Activated CD4-positive, alpha-beta T cell treated with anti-CD3 and anti-CD28 coated beads, Interleukin-2, amount 50 U/mL, for 16 hours (primary cell): ENCODE data around the gene CDPF1.
"Not testable (repeated sequence)": the region's sequence is repeated elsewhere in the genome, so short reads cannot be mapped to it uniquely, and the experiment has no call there.

Experiments used
- DNase-seq: peaks from one replicate; pipeline ENCODE4 v3.0.0-alpha.2; 2020

The CDPF1 gene

DNA sequence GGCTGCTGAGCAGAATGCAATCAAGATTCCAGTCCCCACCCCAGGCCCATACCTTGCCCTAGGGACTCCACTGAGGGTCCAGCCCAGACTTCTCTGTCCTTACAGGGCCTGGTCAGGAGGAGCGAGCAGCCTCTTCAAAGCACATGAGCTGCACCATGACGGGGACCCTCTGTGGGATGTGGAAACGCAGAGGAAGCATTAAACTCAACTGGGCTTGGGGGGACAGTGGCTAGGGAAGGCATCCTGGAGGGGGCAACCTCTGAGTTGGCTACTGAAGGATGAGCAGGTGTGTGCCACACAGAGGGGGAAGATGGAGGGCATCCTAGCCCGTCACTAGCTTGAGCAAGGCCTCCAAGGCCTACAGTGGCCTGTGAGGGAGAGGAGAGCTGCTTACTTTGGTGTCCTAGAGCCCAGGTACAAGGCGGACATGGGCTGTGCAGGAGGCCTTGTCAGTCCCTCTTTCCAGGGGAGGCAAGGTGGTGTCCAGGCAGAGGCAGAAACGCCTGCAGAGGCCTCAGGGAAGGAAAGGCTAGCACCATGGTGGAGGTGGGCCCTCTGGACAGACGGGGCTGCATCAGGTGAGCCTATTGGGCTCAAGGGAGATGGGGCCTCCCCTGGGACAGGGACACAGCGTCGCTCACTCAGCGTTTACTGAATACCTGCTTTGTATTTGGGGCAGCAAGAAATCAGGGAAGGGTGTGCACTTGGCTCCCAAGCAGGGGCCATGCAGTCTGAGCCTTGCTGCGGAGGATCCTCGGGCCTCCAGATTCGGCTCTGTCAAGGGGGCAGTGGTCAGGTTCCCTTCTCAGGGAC is 32.0 kb upstream of the CDPF1 start:
- no peak for DNase-seq

DNA sequence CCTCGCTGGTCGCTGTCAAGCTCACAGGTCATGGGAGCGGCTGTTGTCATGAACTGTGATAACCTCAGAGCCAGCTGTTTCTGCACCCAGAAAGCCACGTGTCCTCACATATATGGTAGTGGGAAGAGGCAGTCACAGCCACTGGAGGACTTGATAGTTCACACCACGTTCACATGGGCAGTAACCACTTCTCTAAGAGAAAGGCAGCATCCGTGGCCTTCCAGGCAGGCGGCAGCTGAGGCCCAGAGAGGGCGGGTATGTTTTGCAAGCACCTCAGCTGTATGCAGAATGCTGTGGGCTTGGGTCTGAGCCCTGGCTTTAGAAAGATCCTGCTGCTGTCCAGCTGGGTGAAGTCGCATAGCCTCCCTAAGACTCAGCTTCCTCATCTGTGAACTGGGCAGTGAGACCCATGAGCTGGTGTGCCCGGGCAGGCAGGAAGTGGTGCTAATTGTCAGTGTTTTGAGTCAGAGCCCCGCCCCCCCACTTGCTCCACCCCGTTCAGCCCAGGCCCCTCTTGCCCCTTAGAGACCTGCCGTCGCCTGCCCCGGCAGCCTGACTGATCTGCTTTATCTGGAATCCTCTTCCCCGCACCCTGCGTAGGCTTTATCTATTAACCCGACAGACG is 31.0 kb upstream of the CDPF1 start:
- DNase-seq: no peak

DNA sequence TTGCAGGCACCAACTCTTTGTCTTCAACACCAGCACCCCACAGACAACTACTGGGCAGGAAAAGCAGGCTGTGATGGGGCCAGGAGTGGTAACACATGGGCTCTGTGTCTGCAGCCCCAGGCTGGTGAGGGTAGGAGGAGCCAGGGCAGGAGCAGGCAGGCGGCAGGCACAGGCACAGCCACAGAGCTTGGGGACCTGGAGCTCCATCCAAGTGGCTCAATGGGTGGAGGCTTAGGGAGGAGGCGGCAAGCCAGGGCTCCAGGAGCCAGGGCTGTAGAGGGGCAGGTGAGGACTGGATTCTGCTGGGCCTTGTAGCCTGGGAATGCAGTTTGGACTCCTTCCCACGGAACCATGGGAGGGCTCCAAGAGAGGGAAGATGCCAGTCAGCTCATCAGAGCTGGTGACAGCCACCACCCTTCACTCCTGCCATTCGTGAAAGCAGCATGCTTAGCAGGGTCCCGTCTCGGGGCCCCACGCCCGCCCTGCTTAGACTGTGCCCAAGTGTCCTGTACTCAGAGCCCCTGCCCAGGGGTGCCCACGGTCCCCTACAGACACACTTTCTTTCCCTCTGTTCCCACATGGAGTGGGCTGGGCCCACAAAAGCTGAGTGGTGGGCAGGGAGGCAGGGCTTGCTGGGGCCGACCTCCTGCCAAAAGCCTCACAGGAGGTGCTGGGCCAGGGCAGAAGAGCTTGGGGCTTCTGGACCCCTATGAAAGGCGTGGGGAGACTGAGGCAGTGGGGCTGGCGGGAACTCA is 30.1 kb upstream of the CDPF1 start:
- DNase-seq: no peak

DNA sequence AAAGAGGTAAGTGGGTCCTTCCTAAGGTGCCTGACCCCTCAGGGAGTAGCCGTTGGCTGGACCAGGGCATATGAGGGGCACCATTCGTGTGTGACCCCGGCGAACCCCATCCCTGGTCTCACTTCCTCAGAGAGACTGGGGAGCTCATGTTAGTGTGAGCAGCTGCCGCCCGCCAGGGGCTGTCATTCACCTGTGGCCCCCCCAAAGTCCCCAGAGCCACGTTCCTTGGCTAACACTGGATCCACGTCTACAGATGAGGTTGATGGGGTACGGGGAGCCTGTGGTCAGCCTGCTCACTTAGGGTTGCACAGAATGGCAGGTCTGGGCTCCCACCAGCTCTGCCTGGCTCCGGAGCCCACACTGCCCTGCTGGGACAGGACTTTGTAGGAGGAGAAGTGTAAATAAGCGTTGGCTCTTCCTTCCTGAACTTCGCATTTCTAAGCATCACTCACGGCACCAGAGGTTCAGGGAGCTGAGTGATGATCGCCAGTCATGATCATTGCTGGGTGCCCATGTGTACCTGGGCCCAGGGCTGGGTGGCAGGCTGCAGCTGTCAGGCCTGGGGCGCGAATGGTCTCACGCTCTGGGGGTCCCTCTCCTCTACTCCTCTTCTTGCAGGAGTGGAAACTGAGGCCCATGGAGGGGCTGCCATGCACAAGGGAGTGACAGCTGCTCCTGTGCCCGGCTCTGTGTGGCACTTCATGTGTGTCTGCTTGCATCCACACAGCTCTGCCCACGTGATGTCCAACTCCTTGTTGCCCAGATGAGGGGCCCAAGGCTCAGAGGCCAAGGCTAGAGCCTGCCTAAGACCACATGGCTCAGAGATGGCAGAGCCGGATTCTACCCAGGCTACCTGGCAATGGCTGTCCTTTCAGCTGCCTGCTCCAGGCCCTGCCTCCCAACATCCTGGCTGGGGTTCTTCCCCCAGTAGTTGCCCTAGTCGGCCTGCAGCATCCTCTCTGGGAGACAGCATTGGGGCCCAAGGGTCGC is 28.9 kb upstream of the CDPF1 start:
- DNase-seq: no peak

DNA sequence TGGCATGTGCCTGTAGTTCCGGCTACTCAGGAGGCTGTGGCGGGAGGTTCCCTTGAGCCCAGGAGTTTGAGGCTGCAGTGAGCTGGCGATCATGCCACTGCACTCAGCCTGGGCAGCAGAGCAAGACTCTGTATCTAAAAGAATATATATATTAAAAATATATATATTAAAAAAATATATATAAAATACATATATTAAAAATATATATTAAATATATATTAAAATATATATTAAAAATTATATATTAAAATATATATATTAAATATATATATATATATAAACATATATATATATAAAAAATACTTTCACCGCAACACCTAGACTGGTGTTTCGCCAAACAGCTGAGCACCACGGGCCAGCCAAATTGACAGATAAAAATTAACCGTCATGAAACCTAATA is 26.5 kb upstream of the CDPF1 start:
- no peak for DNase-seq

DNA sequence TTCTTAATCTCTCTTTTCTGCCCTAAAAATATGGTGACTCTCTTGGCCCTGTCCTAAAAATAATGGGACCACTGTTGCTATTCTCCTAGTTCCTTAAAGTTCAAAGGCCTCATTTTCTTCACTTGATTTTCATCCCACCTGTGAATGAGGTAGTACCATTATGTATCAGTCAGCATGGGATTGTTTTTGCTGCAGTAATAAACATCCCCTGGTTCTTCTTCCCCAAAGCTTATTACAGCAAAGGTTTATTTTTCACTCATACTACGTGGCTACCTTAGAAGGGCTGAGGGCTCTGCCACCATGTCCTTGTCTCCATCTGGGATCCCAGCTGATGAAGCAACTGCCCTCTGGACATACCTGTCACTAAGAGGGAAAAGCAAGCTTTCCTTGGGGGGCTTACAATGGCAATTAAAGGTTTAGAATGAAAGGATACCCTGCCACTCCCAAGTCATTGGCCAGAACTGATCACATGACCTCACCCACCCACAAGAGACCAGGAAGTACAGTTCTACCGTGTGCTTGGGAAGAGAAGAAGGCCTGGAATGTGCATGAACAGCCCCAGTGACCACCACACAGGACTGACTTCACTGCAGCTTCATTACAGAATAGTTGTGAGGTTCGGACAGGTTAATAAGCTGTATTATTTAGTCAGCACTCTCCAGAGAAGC is 25.5 kb upstream of the CDPF1 start:
- no peak for DNase-seq

DNA sequence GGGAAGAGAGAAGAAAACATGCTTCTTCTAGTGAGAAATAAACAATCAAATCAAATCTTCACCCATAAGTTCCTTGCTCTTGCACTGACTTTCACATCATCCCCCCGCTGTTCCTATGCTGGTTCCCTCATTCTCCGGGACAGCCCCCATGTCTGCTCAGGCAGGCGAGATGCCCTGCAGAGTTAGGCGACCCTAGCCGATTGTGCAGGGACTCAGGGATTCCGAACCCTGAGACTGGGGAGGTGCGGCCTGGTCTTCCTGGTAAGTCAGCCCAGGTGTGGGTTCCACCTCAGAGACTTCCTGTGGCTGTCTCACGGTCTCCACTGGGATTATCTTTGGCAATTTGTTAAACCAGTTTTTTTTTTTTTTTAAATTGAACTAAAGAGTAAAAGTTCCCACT is 24.3 kb upstream of the CDPF1 start:
- DNase-seq: no peak

DNA sequence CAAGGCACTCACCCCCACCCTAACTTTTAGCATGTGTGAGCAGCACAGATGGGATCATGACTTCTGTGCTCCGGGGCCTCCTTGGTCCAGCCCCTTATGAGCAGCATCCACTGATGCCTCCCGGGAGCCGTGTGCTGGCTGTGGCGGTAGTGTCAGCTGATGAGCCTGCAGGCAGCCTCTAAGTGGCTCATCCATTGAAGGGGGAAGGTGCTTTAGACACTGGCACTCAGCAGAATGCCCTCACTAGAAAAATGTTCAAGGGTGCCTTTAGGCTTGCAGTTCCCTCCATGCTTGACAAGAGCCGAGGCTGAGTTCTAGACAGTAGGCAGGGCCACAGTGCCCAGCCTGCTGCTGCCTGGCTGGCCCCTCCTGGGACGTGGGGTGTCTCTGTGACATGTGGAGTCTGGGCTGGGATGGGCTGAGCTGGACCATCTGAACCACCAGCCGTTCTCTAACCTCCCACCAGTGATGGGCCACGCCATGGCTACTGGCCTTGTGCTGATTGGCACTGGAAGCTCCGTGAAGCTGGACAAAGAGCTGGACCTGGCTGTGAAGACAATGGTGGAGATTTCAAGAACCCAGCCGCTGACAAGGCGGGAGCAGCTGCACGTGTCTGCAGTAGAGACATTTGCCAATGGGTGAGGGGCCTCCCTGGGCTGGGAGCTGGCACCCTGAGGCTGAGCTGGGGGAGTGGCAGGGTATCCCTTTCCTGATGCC is 23.5 kb upstream of the CDPF1 start:
- DNase-seq: no peak

DNA sequence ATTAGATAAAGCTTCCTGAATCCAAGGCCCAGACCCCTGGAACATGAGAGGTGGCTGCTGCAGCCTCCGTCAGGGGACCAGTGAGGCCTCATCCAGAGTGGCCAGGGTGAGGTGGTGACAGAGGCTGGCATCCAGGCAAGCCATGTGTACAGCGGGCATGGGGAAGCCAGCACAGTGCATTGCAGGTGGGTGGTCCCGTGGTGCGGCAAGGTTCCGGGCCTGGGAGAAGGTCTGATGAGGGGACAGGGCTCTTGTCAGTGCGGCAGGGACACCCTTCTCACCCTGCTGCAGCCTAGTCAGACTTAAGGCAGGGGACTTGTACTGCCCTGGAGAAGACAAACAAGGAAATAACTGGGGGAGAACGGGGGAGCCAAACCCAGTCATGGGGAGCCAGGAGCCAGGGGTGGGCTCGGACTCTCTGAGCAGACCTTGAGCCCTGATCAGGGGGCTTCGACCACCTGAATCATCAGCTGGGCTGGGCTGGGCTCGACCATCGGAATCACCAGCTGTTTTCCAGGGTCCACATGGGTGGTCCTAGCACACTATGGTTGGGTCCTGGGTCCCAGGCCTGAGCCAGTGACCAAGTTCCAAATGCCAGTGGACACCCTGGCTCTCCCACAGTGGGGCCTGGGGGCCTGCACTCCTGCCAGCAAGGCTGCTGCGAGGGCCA is 22.8 kb upstream of the CDPF1 start:
- no peak for DNase-seq

DNA sequence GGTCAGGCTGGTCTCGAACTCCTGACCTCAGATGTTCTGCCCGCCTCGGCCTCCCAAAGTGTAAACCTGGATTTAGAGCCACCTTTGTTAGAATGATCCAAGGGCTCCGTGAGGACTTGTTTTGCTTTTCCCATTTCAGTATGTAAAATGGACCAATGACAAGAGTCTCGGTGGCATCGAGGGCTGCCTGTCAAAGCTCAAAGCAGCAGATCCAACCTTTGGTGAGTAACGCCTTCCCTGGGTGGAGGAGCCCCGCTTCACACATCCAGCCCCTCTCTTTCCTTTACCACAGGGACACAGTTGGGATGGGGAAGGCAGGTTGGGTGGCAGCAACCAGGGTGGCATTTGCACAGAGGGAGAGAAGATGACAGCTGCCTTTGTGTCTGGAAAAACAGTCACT is 22.1 kb upstream of the CDPF1 start:
- DNase-seq: no peak

DNA sequence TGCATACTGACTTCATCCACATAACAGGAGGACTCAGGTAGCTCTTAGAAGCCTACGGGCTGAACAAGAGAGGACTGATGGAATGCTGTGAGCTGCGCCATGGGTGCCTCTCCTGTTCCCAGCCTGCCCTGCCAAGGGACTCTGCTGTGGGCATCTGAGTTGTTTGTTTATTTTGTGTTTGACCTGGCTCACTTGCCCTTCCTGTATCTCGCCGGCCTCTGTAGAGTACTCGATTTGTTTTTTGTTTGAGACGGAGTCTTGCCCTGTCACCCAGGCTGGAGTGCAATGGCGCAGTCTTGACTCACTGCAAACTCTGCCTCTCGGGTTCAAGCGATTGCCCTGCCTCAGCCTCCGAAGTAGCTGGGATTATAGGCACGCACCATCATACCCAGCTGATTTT is 19.5 kb upstream of the CDPF1 start:
- no peak for DNase-seq

DNA sequence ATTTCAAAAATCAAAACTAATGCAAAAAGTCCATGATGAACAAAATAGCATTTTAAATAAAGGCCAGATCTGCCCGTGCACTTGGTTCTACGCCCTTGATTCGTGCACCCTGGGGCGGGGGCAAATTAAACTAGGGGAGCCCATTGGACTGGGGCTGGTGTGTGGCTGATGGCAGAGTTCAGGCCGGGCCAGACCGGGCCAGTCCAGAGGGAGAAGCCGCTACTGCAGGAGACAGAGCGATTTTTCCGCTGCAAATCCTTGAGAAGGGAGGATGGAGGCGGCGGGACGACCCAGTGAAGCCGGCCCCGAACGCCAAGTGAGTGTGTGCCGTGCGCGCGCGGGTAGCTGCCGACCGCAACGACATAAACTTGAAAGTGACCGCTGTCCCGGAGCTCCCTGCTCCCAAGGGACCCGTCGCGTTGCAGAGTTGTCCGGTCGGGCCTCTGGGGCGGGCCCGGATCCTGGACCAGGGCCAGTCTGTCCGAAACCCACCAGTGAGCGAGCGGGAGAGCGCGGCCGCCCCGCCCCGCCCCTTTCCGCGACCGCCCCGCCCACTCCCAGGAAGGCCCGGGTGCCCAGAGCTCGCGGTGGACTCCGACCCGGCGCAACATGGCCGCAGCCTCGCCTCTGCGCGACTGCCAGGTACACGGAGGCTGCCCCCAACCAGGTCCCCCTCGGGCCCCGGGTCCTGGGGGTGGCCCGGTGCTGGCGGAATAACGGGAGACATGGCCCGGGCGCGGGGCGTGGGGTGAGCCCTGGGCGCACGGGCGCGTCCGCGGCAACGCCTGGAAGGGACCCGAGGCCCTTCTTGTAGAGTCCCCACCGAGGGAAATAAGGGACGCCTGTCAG is 17.6 kb upstream of the CDPF1 start, which contains the start of gene TTC38:
Gene TTC38 (plus strand): TSS at position 578 of the 849 bp plus-strand sequence. CDS start 32 bp downstream, at position 610.
- peak; percentile 47 for DNase-seq

DNA sequence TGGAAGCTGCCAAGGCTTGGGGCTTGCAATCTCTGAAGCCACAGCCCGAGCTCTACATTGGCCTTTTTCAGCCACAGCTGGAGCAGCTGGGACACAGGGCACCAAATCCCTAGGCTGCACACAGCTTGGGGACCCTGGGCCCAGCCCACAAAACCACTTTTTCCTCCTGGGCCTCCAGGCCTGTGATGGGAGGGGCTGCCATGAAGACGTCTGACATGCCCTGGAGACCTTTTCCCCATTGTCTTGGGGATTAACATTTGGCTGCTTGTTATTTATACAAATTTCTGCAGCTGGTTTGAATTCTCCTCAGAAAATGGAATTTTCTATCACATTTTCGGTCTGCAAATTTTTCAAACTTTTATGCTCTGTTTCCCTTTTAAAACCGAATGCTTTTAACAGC is 15.5 kb upstream of the CDPF1 start:
- not testable (repeated sequence) for DNase-seq

DNA sequence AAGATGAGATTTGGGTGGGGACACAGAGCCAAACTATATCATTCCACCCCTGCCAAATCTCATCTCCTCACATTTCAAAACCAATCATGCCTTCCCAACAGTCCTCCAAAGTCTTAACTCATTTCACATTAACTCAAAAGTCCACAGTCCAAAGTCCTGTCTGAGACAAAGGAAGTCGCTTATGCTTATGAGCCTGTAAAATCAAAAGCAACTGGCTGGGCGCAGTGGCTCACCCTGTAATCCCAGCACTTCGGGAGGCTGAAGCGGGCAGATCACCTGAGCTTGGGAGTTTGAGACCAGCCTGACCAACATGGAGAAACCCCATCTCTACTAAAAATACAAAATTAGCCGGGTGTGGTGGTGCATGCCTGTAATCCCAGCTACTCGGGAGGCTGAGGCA is 14.4 kb upstream of the CDPF1 start:
- DNase-seq: not testable (repeated sequence)

DNA sequence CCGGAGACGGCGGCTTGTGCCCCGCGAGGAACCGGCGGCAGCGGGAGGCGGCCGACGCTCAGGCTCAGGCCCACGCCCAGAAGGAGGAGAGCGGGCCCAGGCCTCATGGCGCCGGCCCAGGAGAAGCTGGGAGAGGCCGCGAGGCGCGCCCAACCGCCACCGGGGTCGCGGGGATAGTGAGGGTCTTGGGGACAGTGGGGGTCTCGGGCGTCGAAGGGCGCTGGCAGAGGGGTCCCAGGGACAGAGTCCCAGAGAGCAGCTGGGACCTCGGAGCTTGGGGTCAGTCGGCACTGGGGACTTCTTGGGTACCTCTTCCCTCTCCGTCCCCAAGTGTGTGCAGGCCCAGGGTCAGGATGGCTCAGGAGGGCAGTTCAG is 13.1 kb upstream of the CDPF1 start, which contains the start of gene PKDREJ:
Gene PKDREJ (minus strand): TSS at position 128 of the 375 bp plus-strand sequence. CDS start 21 bp downstream, at position 107.
- no peak for DNase-seq

DNA sequence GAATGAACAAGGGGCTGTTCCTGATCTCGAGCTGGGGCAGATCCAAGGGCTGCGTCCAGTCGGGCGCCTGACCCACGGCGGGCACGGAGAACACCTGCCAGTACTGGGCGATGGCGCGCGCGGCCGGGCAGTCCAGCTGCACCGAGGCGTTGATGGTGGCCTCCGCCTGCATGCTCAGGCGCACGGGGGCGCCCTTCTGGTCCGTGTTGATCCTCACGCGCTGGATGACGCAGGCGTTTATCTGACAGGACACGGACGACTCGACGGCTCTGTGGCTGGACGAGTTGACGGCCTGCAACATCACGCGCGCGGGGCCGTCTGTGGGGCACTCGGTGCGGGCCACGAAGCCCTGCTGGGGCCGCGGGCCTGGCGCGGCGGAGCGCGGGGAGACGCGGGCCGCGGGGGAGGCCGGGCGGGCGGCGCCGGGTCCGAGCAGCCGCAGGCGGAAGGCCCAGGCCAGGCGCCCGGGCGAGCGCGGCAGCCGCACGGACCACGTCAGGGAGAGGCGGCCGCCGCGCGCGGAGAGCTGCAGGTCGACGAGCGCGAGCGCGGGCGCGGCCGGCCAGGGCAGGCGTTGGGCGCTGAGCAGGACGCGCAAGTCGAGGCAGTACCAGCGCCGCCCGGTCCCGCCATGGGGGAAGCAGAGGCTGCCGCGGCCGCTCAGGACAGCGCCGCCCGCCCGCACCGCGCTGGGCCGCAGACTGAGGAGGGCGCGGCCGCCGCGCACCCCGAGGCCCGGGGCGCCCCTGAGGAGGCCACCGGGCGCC is 12.5 kb upstream of the CDPF1 start:
- DNase-seq: no peak

DNA sequence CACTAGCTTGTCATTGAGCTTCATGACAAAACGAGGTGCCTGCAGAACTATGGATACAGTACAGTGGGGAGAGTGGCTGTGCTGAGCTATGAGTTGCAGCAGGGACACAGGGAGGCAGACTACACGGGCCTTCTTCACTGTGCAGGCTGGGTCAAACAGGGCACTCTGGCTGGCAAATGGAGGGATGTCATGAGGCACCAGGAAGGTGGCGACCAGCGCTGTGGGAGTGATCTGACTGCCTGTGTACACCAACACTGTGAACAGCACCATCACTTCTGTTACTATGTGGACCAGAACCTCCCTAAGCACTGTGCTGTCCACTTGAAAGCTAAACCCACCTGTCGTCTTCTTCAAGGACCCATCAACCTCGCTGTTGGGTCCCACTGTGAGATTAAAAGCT is 9.9 kb upstream of the CDPF1 start:
- DNase-seq: no peak

DNA sequence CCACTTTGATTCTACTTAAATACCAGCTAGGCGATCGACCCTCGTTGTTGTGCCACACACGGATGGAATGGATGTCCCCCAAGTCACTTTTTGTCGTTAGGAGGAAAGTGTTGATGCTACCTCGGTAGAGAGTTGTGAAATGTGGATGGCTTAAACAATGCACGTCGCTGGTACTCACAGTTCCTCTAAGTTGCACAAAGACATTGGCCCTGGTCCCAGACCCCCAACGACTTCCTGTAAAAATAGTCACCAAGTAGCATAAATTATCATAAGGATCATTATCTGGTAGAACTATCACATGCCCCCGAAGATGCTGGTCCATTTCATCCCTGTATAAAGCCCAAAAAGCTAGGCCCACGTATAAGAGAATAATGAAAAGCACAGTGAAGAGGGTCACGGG is 9.3 kb upstream of the CDPF1 start:
- no peak for DNase-seq
